ENCODE measurements around the gene ADAMTSL2.

ADAMTSL2 gene

GRCh38 chr9:133610845-133611244 lies 76.3 kb downstream of the ADAMTSL2 start:
- in situ Hi-C loops (cut with MboI; ENCODE audit: low pct_unique_long_range_greater_than_20kb, low sequenced_read_pairs, unreplicated experiment) = no loop called here
- TF ChIP-seq CTCF (IDR thresholded peaks at IDR 0.05; ENCODE audit: extremely low read depth, insufficient read depth, missing control alignments) = no peak
- no peak for DNase-seq (ENCODE audit: low spot score)

- in situ Hi-C loops (cut with MboI; ENCODE audit: low pct_unique_long_range_greater_than_20kb, low sequenced_read_pairs, unreplicated experiment) = no loop called here
- no peak for DNase-seq (ENCODE audit: low spot score)
- no peak for TF ChIP-seq CTCF (IDR thresholded peaks at IDR 0.05; ENCODE audit: extremely low read depth, insufficient read depth, missing control alignments)
These were observed 77.5 kb downstream of the ADAMTSL2 start for GRCh38 chr9:133612051-133612450.

- DNase-seq (ENCODE audit: low spot score) = no peak
- no peak for TF ChIP-seq CTCF (IDR thresholded peaks at IDR 0.05; ENCODE audit: extremely low read depth, insufficient read depth, missing control alignments)
- in situ Hi-C loops (cut with MboI; ENCODE audit: low pct_unique_long_range_greater_than_20kb, low sequenced_read_pairs, unreplicated experiment) = no loop called here
These were observed 78.3 kb downstream of the ADAMTSL2 start for GRCh38 chr9:133612816-133613215.

- DNase-seq (ENCODE audit: low spot score) = no peak
- in situ Hi-C loops (cut with MboI; ENCODE audit: low pct_unique_long_range_greater_than_20kb, low sequenced_read_pairs, unreplicated experiment) = no loop called here
- TF ChIP-seq CTCF (IDR thresholded peaks at IDR 0.05; ENCODE audit: extremely low read depth, insufficient read depth, missing control alignments) = no peak
These were observed 78.9 kb downstream of the ADAMTSL2 start for GRCh38 chr9:133613432-133613831.

- DNase-seq (ENCODE audit: low spot score) = no peak
- TF ChIP-seq CTCF (IDR thresholded peaks at IDR 0.05; ENCODE audit: extremely low read depth, insufficient read depth, missing control alignments) = no peak
- in situ Hi-C loops (cut with MboI; ENCODE audit: low pct_unique_long_range_greater_than_20kb, low sequenced_read_pairs, unreplicated experiment) = no loop called here
These were observed 79.6 kb downstream of the ADAMTSL2 start for GRCh38 chr9:133614056-133614455.

GRCh38 chr9:133614678-133615077 lies 80.2 kb downstream of the ADAMTSL2 start:
- in situ Hi-C loops (cut with MboI; ENCODE audit: low pct_unique_long_range_greater_than_20kb, low sequenced_read_pairs, unreplicated experiment) = no loop called here
- no peak for DNase-seq (ENCODE audit: low spot score)
- TF ChIP-seq CTCF (IDR thresholded peaks at IDR 0.05; ENCODE audit: extremely low read depth, insufficient read depth, missing control alignments) = no peak

- DNase-seq (ENCODE audit: low spot score) = no peak
- in situ Hi-C loops (cut with MboI; ENCODE audit: low pct_unique_long_range_greater_than_20kb, low sequenced_read_pairs, unreplicated experiment) = no loop called here
- TF ChIP-seq CTCF (IDR thresholded peaks at IDR 0.05; ENCODE audit: extremely low read depth, insufficient read depth, missing control alignments) = no peak
These were observed 80.7 kb downstream of the ADAMTSL2 start for GRCh38 chr9:133615186-133615585.
